ENCODE data around the gene TYW1. TPM values are rescaled to one million over a fixed set of nuclear protein-coding genes. Genes with fewer than 3 reads are reported as not detected.
"Not testable (repeated sequence)": the region's sequence is repeated elsewhere in the genome, so short reads cannot be mapped to it uniquely, and the experiment has no call there.

Gene TYW1
- total RNA-seq, 1 donor: 17.4 TPM

DNA sequence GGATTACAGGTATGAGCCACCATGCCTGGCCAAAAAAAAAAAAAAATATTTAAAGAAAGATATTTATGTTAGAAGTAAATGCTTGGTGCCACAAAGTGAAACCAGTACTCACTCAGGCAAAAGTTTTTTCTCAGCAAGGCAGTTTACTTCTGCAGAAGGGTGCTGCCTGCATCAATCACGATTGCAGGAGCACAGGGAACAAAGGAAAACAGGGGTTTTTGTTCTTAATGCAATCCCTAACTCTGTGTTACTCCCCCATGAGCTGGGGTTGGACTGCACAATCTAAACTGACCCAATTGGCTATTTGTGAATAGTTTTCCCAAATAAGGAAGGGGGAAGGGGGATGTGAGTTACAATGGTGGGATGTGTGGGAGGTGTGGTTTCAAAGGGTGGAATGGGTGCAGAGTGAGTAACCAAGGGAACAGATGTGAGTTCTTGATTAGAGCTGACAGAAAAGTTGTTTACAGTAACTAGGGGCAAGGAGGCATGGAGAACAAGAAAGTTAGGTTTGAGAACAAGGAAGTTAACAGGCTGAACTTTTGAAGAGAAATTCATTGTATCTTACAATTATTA is 255.4 kb downstream of the TYW1 start:
- H3K27me3 ChIP-seq (ENCODE audit: insufficient read depth, low read length): no peaks in the 10 kb centered on the region
- H3K4me1 ChIP-seq (ENCODE audit: insufficient read depth, low read length): no peaks in the 10 kb centered on the region
- H3K9me3 ChIP-seq (ENCODE audit: low read depth, low read length): peaks cover 5% of the 10 kb centered on the region
- no peak overlapping the region for H3K4me3 ChIP-seq (ENCODE audit: low read length)

DNA sequence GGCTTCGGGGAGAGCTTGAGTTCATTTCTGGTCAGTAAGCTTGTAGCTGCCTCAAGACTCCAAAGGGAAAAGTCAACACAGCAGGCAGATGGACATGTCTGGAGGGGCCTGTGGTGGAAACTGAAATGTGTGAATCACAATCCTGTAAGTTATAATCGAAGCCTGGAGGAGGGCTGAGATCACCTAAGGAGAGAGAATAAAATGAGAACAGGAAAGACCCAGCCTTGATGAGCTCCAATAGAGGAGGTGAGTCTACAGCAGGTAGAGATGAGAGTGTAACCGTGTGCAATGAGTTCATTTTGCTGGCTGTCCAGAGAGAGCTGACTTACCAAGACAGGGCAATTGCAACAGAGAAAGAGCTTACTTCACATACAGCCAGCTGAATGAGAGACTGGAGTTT is 258.4 kb downstream of the TYW1 start:
- H3K4me3 ChIP-seq (ENCODE audit: low read length); H3K27me3 ChIP-seq (ENCODE audit: insufficient read depth, low read length); H3K4me1 ChIP-seq (ENCODE audit: insufficient read depth, low read length); H3K9me3 ChIP-seq (ENCODE audit: low read depth, low read length): not testable (repeated sequence)

DNA sequence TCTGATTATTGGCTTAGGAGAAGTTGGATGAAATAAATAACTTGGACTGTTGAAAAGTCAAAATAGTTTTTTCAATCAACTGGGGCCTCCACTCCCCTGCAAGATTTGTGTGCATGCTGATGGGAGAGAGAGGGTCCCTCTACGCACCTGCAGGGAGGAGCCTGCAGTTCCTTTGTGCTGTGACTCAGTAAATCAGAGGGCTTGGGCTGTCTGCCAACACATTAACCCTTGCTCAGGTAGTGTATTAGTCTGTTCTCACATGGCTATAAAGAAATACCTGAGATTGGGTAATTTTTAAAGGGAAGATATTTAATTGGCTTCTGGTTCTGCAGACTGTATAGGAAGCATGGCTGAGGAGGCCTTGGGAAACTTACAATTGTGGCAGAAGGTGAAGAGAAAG is 261.1 kb downstream of the TYW1 start:
- not testable (repeated sequence) for H3K4me1 ChIP-seq (ENCODE audit: insufficient read depth, low read length); H3K27me3 ChIP-seq (ENCODE audit: insufficient read depth, low read length); H3K9me3 ChIP-seq (ENCODE audit: low read depth, low read length); H3K4me3 ChIP-seq (ENCODE audit: low read length)

DNA sequence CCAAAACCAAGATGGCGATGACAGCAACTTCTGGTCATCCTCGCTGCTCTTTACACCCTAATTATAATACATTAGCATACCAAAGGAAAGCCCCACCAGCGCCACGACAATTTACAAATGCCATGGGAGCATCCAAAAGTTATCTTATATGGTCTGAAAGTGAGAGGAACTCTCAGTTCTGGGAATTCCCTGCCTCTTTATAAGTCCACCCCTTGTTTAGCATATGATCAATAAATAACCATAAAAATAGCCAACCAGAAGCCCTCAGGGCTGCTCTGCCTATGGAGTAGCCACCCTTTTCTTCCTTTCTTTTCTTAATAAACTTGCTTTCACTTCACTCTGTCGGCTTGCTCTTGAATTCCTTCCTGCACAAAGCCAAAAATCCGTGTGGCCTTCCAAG is 262.7 kb downstream of the TYW1 start:
- H3K9me3 ChIP-seq (ENCODE audit: low read depth, low read length); H3K4me3 ChIP-seq (ENCODE audit: low read length); H3K27me3 ChIP-seq (ENCODE audit: insufficient read depth, low read length); H3K4me1 ChIP-seq (ENCODE audit: insufficient read depth, low read length): not testable (repeated sequence)

DNA sequence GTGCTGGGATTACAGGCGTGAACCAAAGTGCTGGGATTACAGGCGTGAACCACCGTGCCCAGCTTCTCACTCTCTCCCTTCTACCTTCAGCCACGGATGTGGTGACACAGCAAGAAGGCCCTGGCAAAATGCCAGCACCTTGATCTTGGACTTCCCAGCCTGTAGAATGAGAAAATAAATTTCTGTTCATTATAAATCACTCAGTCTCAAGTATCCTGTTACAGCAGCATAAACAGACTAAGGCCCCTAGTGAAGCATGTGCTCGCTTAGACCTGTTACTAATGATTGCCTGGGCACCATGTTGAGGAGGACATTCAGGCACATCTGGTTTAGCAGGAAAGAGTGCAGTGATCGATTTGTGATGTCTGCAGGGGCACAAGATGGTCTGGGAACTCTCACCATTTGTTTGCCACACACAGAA is 263.5 kb downstream of the TYW1 start:
- H3K4me3 ChIP-seq (ENCODE audit: low read length); H3K27me3 ChIP-seq (ENCODE audit: insufficient read depth, low read length); H3K9me3 ChIP-seq (ENCODE audit: low read depth, low read length); H3K4me1 ChIP-seq (ENCODE audit: insufficient read depth, low read length): not testable (repeated sequence)

DNA sequence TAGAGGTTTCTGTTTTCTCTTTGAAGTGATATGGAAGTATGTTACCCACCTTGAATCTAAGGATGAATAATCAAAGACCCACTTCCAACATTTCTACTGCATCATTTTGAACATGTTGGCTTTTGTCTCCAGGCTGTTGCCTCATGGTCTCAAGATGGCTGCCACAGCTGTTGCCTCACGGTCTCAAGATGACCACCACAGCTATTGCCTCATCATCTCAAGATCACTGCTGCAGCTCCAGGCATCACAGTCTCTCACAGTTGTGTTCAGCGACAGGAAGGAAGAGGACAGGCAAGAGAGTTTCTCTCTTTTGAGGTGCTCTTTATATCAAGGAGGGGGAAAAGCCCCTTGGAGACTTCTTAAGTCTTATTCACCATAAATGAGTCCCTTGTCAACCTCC is 267.4 kb downstream of the TYW1 start:
- H3K27me3 ChIP-seq (ENCODE audit: insufficient read depth, low read length); H3K9me3 ChIP-seq (ENCODE audit: low read depth, low read length); H3K4me3 ChIP-seq (ENCODE audit: low read length); H3K4me1 ChIP-seq (ENCODE audit: insufficient read depth, low read length): not testable (repeated sequence)

DNA sequence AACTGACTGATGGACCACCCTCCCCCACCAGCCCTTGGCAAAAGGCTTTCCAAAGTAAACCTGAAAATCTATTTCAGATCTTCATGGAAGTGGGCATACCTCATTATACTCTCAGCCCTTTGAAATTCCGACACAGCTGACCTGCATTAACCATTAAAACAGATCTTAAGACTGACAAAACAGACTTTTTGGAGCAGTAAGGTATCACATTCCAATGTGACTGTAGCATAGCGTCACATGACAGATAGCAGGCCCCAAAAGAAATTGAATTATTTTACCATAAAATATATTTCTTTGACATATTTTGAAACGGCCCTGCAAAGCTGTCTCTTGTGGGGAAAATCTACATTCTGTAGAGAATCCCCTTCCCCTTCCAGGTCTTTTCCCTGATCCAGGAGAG is 269.4 kb downstream of the TYW1 start:
- H3K9me3 ChIP-seq (ENCODE audit: low read depth, low read length); H3K27me3 ChIP-seq (ENCODE audit: insufficient read depth, low read length); H3K4me3 ChIP-seq (ENCODE audit: low read length); H3K4me1 ChIP-seq (ENCODE audit: insufficient read depth, low read length): not testable (repeated sequence)

DNA sequence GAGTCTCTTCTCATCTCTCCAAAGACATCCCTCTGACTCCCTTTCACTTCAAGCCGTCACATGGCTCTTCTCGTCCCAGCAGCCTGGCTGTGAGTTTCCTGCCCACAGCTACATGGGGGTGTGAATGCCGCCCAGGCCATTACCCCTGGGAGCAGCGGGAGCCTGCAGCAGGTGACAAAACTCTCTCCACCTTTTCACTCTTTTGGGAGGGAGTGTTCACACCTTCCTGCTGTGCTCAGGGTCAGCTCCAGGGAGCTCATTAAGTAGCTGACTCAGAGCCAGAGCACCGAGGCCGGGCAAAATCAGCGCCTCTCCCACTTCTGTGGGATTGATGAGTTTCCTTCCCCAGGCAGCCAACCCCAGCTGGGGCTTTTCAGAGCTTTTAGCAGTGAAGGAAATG is 271.3 kb downstream of the TYW1 start:
- Histone ChIP-seq H3K27me3 (ENCODE audit: insufficient read depth, low read length) (no peaks in the 10 kb centered on the region), H3K4me3 (ENCODE audit: low read length) (no peak overlapping the region), H3K4me1 (ENCODE audit: insufficient read depth, low read length) (no peaks in the 10 kb centered on the region), H3K9me3 (ENCODE audit: low read depth, low read length) (no peaks in the 10 kb centered on the region)

DNA sequence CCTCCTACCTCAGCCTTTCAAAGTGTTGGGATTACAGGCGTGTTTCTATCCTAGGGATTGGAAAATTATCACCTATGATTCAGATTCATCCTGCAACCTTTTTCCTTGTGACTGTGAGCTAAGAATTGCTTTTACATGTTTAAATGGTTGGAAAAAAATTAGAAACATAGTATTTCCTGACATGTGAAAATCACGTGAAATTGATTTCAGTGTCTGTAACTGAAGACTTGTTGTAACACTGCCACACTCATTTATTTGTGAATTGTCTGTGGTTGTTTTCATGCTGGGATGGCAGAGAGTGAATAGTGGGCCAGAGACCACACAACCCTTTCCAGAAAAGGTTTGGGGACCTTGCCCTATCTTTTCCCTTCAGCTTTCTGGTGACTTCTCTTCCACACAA is 273.3 kb downstream of the TYW1 start:
- H3K9me3 ChIP-seq (ENCODE audit: low read depth, low read length); H3K27me3 ChIP-seq (ENCODE audit: insufficient read depth, low read length); H3K4me3 ChIP-seq (ENCODE audit: low read length); H3K4me1 ChIP-seq (ENCODE audit: insufficient read depth, low read length): not testable (repeated sequence)

Other genes starting within 250 kb of the TYW1 start
- gene TMEM248, start 75.6 kb upstream of the TYW1 start, total RNA-seq: 82.9 TPM
- 174 TPM for gene SBDS, start 1.2 kb upstream of the TYW1 start, total RNA-seq